Measurements from ENCODE around the gene KLHL15. TPM values are rescaled to one million over a fixed set of nuclear protein-coding genes. Genes with fewer than 3 reads are reported as not detected.
A peak's percentile ranks its signal among the peaks of the same experiment; 100 is the strongest.
"Not testable (repeated sequence)": the region's sequence is repeated elsewhere in the genome, so short reads cannot be mapped to it uniquely, and the experiment has no call there.

KLHL15 gene
- total RNA-seq = 10 to 100 TPM; 10.3 to 22.1 (median 13.9) TPM

GRCh38 chrX:24027086-24027485 lies at the start of gene KLHL15:
KLHL15 (minus strand) TSS chrX:24027186; CDS start chrX:24006693, 20,493 bp downstream.
- Histone ChIP-seq H3K4me3 (peak within 1 kb of the TSS; percentile 71 to 88 (median 86)), H3K4me1 (replicated peaks in 1 of 2) (peaks cover 0 to 2% of the 10 kb centered on the region in 2 donors), H3K27ac (peak within 1 kb of the TSS; percentile 98 to 99)
- in situ Hi-C loops (cut with MboI; ENCODE audit: low pct_unique_long_range_greater_than_20kb in 2 of 9, low sequenced_read_pairs in 9 of 9, unreplicated experiment in 9 of 9) = no loop called here
- WGBS, 10 experiments = 33 to 93% (median 69%) methylated on average over 1 to 7 of the region's 7 CpGs; no CpG with 5 or more reads in 3 of the 10 experiments
- ATAC-seq (replicated peaks in 6 of 8) = no peak

- 83 to 100% (median 100%) methylated on average over 1 to 6 of the region's 9 CpGs; no CpG with 5 or more reads in 4 of the 10 experiments for WGBS, 10 experiments
- in situ Hi-C loops (cut with MboI; ENCODE audit: low pct_unique_long_range_greater_than_20kb in 2 of 9, low sequenced_read_pairs in 9 of 9, unreplicated experiment in 9 of 9) = no loop called here
- no peak for ATAC-seq (replicated peaks in 6 of 8)
- Histone ChIP-seq H3K4me1 (replicated peaks in 1 of 2) (no peaks in the 10 kb centered on the region), H3K4me3 (no peak overlapping the region), H3K27ac (no peak overlapping the region)
These were observed 42.9 kb upstream of the KLHL15 start for GRCh38 chrX:24069877-24070276.

- WGBS, 10 experiments = 93 to 100% (median 100%) methylated on average over 1 to 6 of the region's 6 CpGs; no CpG with 5 or more reads in 2 of the 10 experiments
- Histone ChIP-seq H3K4me1 (replicated peaks in 1 of 2) (no peaks in the 10 kb centered on the region), H3K27ac (no peak overlapping the region), H3K4me3 (no peak overlapping the region)
- no peak for ATAC-seq (replicated peaks in 6 of 8)
- in situ Hi-C loops (cut with MboI; ENCODE audit: low pct_unique_long_range_greater_than_20kb in 2 of 9, low sequenced_read_pairs in 9 of 9, unreplicated experiment in 9 of 9) = no loop called here
These were observed 36.5 kb upstream of the KLHL15 start for GRCh38 chrX:24063488-24063887.

- 0 to 2% (median 0%) methylated on average over 1 to 9 of the region's 14 CpGs; no CpG with 5 or more reads in 7 of the 10 experiments for whole genome bisulfite sequencing, 10 experiments
- in situ Hi-C loops (cut with MboI; ENCODE audit: low pct_unique_long_range_greater_than_20kb in 2 of 9, low sequenced_read_pairs in 9 of 9, unreplicated experiment in 9 of 9) = no loop called here
- H3K4me3 ChIP-seq = no peak overlapping the region
- H3K4me1 ChIP-seq (replicated peaks in 1 of 2) = peaks cover 2 to 14% of the 10 kb centered on the region in 2 donors
- ATAC-seq (replicated peaks in 6 of 8) = peak in 7 of 8 experiments; percentile 1 to 14 (median 2)
- peak overlapping the region; percentile 100 for H3K27ac ChIP-seq
These were observed 28.0 kb upstream of the KLHL15 start for GRCh38 chrX:24055043-24055356.

- Histone ChIP-seq H3K4me3 (no peak within 1 kb of the TSS), H3K4me1 (replicated peaks in 1 of 2) (peaks cover 2 to 14% of the 10 kb centered on the region in 2 donors), H3K27ac (peak within 1 kb of the TSS; percentile 100)
- ATAC-seq (replicated peaks in 6 of 8) = peak; percentile 90 to 95 (median 94)
- in situ Hi-C loops (cut with MboI; ENCODE audit: low pct_unique_long_range_greater_than_20kb in 2 of 9, low sequenced_read_pairs in 9 of 9, unreplicated experiment in 9 of 9) = no loop called here
- WGBS, 10 experiments = 0 to 1% (median 0%) methylated on average over 2 to 26 of the region's 57 CpGs; no CpG with 5 or more reads in 7 of the 10 experiments
These were observed 27.4 kb upstream of the KLHL15 start, which contains the start of gene EIF2S3 for GRCh38 chrX:24054182-24055042. EIF2S3 (plus strand) TSS chrX:24054956; CDS start chrX:24054969, 13 bp downstream.

GRCh38 chrX:24050522-24051318 lies 23.7 kb upstream of the KLHL15 start:
- 85 to 90% methylated on average over 2 to 9 of the region's 26 CpGs; no CpG with 5 or more reads in 8 of the 10 experiments for WGBS, 10 experiments
- ATAC-seq (replicated peaks in 6 of 8); H3K27ac ChIP-seq; H3K4me1 ChIP-seq (replicated peaks in 1 of 2); H3K4me3 ChIP-seq; in situ Hi-C loops (cut with MboI; ENCODE audit: low pct_unique_long_range_greater_than_20kb in 2 of 9, low sequenced_read_pairs in 9 of 9, unreplicated experiment in 9 of 9): not testable (repeated sequence)

- H3K4me3 ChIP-seq; H3K27ac ChIP-seq; in situ Hi-C loops (cut with MboI; ENCODE audit: low pct_unique_long_range_greater_than_20kb in 2 of 9, low sequenced_read_pairs in 9 of 9, unreplicated experiment in 9 of 9); H3K4me1 ChIP-seq (replicated peaks in 1 of 2); ATAC-seq (replicated peaks in 6 of 8): not testable (repeated sequence)
- WGBS, 10 experiments = no CpG with 5 or more reads among the region's 24 CpGs
These were observed 22.7 kb upstream of the KLHL15 start for GRCh38 chrX:24049643-24050042.

GRCh38 chrX:24046060-24046459 lies 19.1 kb upstream of the KLHL15 start:
- in situ Hi-C loops (cut with MboI; ENCODE audit: low pct_unique_long_range_greater_than_20kb in 2 of 9, low sequenced_read_pairs in 9 of 9, unreplicated experiment in 9 of 9); ATAC-seq (replicated peaks in 6 of 8): not testable (repeated sequence)

GRCh38 chrX:24037729-24038128 lies 10.7 kb upstream of the KLHL15 start:
- WGBS, 10 experiments = 20 to 68% (median 51%) methylated on average over 1 to 3 of the region's 4 CpGs; no CpG with 5 or more reads in 6 of the 10 experiments
- Histone ChIP-seq H3K27ac (no peak overlapping the region), H3K4me1 (replicated peaks in 1 of 2) (no peaks in the 10 kb centered on the region), H3K4me3 (no peak overlapping the region)
- in situ Hi-C loops (cut with MboI; ENCODE audit: low pct_unique_long_range_greater_than_20kb in 2 of 9, low sequenced_read_pairs in 9 of 9, unreplicated experiment in 9 of 9) = no loop called here
- no peak for ATAC-seq (replicated peaks in 6 of 8)

More at GRCh38 chrX:24046060-24046459, 19.1 kb upstream of the KLHL15 start:
- not testable (repeated sequence) for H3K4me3 ChIP-seq; H3K27ac ChIP-seq; H3K4me1 ChIP-seq (replicated peaks in 1 of 2)

GRCh38 chrX:24034485-24034884 lies 7.5 kb upstream of the KLHL15 start:
- in situ Hi-C loops (cut with MboI; ENCODE audit: low pct_unique_long_range_greater_than_20kb in 2 of 9, low sequenced_read_pairs in 9 of 9, unreplicated experiment in 9 of 9) = no loop called here
- 0 to 75% (median 60%) methylated on average over 1 to 2 of the region's 5 CpGs; no CpG with 5 or more reads in 6 of the 10 experiments for WGBS, 10 experiments
- Histone ChIP-seq H3K4me3 (no peak overlapping the region), H3K27ac (no peak overlapping the region), H3K4me1 (replicated peaks in 1 of 2) (no peaks in the 10 kb centered on the region)
- ATAC-seq (replicated peaks in 6 of 8) = peak in 2 of 8 experiments; percentile 29 to 44

GRCh38 chrX:24030597-24030996 lies 3.6 kb upstream of the KLHL15 start:
- Histone ChIP-seq H3K4me1 (replicated peaks in 1 of 2) (peaks cover 0 to 2% of the 10 kb centered on the region in 2 donors), H3K4me3 (no peak overlapping the region), H3K27ac (no peak overlapping the region)
- in situ Hi-C loops (cut with MboI; ENCODE audit: low pct_unique_long_range_greater_than_20kb in 2 of 9, low sequenced_read_pairs in 9 of 9, unreplicated experiment in 9 of 9) = no loop called here
- no peak for ATAC-seq (replicated peaks in 6 of 8)
- 61 to 100% (median 81%) methylated on average over 1 to 5 of the region's 5 CpGs; no CpG with 5 or more reads in 3 of the 10 experiments for WGBS, 10 experiments

GRCh38 chrX:24027985-24028384 lies 999 bp upstream of the KLHL15 start:
- in situ Hi-C loops (cut with MboI; ENCODE audit: low pct_unique_long_range_greater_than_20kb in 2 of 9, low sequenced_read_pairs in 9 of 9, unreplicated experiment in 9 of 9) = no loop called here
- 100% methylated on average over 2 of the region's 6 CpGs; no CpG with 5 or more reads in 8 of the 10 experiments for WGBS, 10 experiments
- no peak overlapping the region for H3K4me3 ChIP-seq
- ATAC-seq (replicated peaks in 6 of 8) = no peak
- H3K4me1 ChIP-seq (replicated peaks in 1 of 2) = peaks cover 0 to 2% of the 10 kb centered on the region in 2 donors
- no peak overlapping the region for H3K27ac ChIP-seq

- 0 to 93% (median 63%) methylated on average over 1 to 7 of the region's 13 CpGs; no CpG with 5 or more reads in 2 of the 10 experiments for WGBS, 10 experiments
- no peak for ATAC-seq (replicated peaks in 6 of 8)
- peak overlapping the region; percentile 71 to 88 (median 86) for H3K4me3 ChIP-seq
- in situ Hi-C loops (cut with MboI; ENCODE audit: low pct_unique_long_range_greater_than_20kb in 2 of 9, low sequenced_read_pairs in 9 of 9, unreplicated experiment in 9 of 9) = no loop called here
- H3K4me1 ChIP-seq (replicated peaks in 1 of 2) = peaks cover 0 to 2% of the 10 kb centered on the region in 2 donors
- H3K27ac ChIP-seq = peak overlapping the region; percentile 98 to 99
These were observed 554 bp downstream of the KLHL15 start for GRCh38 chrX:24026432-24026831.
